Fibroblast of villous mesenchyme (primary cell): Measurements from ENCODE around the gene TMEM19. TPM values are rescaled to one million over a fixed set of nuclear protein-coding genes. Genes with fewer than 3 reads are reported as not detected.

Experiments used
- DNase-seq: peaks from one replicate; pipeline ENCODE4 v3.0.0-alpha.2; 2010; ENCODE audit warnings: low read depth
- H3K4me3 ChIP-seq: 2 replicates; pipeline ENCODE4 v1.5.1; 2011; ENCODE audit warnings: low read depth, mild to moderate bottlenecking, low read length
- CTCF ChIP-seq: IDR thresholded peaks from 2 replicates; pipeline ENCODE4 v1.5.1; 2012; ENCODE audit warnings: low read depth, mild to moderate bottlenecking, low read length; ENCODE audit not compliant: insufficient read depth
- total RNA-seq: library from RNA; depleted of rRNA; stranded (reverse); fragments of >200 nt; gene quantifications from 2 replicates; pipeline ENCODE4 v1.2.3, GENCODE V29; 2012

TMEM19 gene
- 24.8 and 37.1 TPM in 2 replicates for total RNA-seq

GRCh38 chr12:71685914-71686657 is at the start of gene TMEM19:
TMEM19 (plus strand) TSS chr12:71686082; CDS start chr12:71686681, 599 bp downstream.
- peak within 1 kb of the TSS; percentile 85 for H3K4me3 ChIP-seq
- peak; percentile 91 for DNase-seq
- peak; percentile 29 for TF ChIP-seq CTCF

GRCh38 chr12:71636704-71637115 is 49.2 kb upstream of the TMEM19 start:
- peak; percentile 69 for DNase-seq
- peak; percentile 79 for TF ChIP-seq CTCF
- H3K4me3 ChIP-seq = no peak overlapping the region

- TF ChIP-seq CTCF = no peak
- H3K4me3 ChIP-seq = no peak overlapping the region
- DNase-seq = no peak
Measured at GRCh38 chr12:71638499-71638898, 47.4 kb upstream of the TMEM19 start.

- no peak for TF ChIP-seq CTCF
- peak; percentile 3 for DNase-seq
- H3K4me3 ChIP-seq = no peak overlapping the region
Measured at GRCh38 chr12:71639341-71639760, 46.5 kb upstream of the TMEM19 start.

- TF ChIP-seq CTCF = no peak
- DNase-seq = no peak
- H3K4me3 ChIP-seq = no peak overlapping the region
Measured at GRCh38 chr12:71640316-71640715, 45.6 kb upstream of the TMEM19 start.

- no peak for TF ChIP-seq CTCF
- DNase-seq = no peak
- H3K4me3 ChIP-seq = no peak overlapping the region
Measured at GRCh38 chr12:71641390-71641789, 44.5 kb upstream of the TMEM19 start.

GRCh38 chr12:71642264-71642663 is 43.6 kb upstream of the TMEM19 start:
- no peak for DNase-seq
- H3K4me3 ChIP-seq = no peak overlapping the region
- no peak for TF ChIP-seq CTCF
